Mononuclear cell (primary cell): Measurements from ENCODE around the gene TMEM107. TPM values are rescaled to one million over a fixed set of nuclear protein-coding genes. Genes with fewer than 3 reads are reported as not detected.
"Not testable (repeated sequence)": the region's sequence is repeated elsewhere in the genome, so short reads cannot be mapped to it uniquely, and the experiment has no call there.

ENCODE experiments used
- H3K27me3 ChIP-seq: 2 replicates; pipeline ENCODE4 v1.6.0; 2011; ENCODE audit warnings: low read length, control low read depth; ENCODE audit not compliant: insufficient read depth
- H3K4me1 ChIP-seq: 2 replicates; pipeline ENCODE4 v1.5.1; 2011; ENCODE audit warnings: mild to moderate bottlenecking, low read length, control low read depth; ENCODE audit not compliant: insufficient read depth
- H3K4me3 ChIP-seq: 2 replicates; pipeline ENCODE4 v1.5.1; 2011; ENCODE audit warnings: mild to moderate bottlenecking, low read length, moderate library complexity
- H3K9me3 ChIP-seq: 2 replicates; pipeline ENCODE4 v1.5.1; 2011; ENCODE audit warnings: low read depth, mild to moderate bottlenecking, control low read depth, low read length
- total RNA-seq: library from RNA; depleted of rRNA; stranded (reverse); fragments of >200 nt; gene quantifications from one replicate; pipeline ENCODE4 v1.2.3, GENCODE V29; 2012

TMEM107 gene
- total RNA-seq: 221 TPM

DNA sequence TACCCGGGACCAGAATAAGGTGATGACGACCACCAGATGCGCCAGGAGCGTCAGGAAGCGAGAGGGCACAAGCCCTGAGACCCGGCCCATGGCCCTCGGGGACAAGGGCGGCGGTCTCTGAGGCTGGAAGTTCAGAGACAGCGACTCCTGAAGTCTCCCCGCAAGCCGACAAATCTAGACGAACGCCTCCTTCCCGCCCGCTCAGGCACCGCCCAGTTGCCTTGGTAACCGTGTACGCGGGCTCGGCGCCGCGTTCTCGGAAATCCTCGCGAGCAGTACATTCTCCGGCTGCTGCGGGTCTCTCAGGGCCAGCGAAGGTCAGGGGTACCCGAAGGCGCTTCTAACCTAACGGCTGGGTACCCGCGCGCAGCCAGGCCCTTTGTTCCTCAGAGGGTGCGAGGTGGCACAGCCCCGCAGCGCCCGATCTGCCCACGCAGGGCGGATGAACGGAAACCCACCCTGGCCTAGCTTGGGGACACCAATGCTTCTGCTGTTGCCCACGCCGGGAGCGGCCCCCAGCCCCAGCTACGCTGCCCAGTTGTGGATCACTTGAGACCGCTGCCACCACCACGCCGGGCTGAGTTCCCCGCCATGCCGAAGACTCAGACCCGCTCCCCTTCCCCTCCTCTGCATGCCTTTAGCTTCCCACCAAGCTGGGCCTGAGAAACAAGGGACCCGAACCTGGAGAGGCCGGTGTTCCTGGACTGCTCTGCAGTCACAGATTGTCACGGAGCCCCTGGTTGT, at the start of gene TMEM107:
TMEM107 (minus strand) TSS at position 184 of the 744 bp plus-strand sequence; CDS start at position 90, 94 bp downstream.
- H3K4me3 ChIP-seq: peak within 1 kb of the TSS; percentile 51
- H3K27me3 ChIP-seq: no peaks in the 10 kb centered on the region
- H3K4me1 ChIP-seq: peaks cover 39% of the 10 kb centered on the region
- H3K9me3 ChIP-seq: no peaks in the 10 kb centered on the region

DNA sequence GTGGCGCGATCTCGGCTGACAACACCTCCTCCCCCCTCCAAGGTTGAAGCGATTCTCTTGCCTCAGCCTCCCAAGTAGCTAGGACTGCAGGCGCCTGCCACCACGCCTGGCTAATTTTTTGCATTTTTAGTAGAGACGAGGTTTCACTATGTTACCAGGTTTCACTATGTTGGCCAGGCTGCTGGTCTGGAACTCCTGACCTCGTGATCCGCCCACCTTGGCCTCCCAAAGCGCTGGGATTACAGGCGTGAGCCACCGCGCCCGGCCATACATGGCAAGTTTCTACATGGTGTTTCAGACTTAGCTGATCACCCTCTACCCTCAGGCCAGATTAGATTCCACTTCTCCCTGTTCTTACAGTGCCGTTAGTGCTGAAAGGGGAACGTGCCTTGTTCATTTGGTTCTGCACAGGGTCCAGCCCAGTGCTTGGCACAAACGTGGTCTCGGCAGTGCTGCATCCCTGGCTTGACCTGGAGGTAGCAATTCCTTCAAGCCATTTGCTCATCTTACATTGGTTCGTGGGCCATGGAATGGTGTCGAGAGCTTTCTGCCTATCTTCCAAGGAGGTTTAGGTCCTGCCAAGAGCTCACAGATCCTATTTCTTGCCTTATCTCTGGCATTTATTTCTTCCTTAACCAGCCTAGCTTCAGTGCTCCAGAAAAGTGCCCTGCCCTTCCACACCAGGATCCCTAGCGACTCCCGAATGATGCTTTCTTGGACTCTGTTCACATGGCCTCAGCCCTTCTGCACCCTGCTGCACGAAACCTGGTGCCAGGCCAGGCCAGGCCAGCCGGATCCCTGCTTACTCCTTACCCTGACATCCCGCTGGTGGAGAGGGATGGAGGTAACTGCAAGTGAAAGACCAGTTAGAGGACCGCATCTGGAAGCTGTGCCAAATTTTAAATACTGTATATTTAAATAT, 49.0 kb upstream of the TMEM107 start:
- Histone ChIP-seq H3K4me1 (peaks cover 43% of the 10 kb centered on the region), H3K9me3 (no peaks in the 10 kb centered on the region), H3K27me3 (no peaks in the 10 kb centered on the region), H3K4me3 (no peak overlapping the region)

DNA sequence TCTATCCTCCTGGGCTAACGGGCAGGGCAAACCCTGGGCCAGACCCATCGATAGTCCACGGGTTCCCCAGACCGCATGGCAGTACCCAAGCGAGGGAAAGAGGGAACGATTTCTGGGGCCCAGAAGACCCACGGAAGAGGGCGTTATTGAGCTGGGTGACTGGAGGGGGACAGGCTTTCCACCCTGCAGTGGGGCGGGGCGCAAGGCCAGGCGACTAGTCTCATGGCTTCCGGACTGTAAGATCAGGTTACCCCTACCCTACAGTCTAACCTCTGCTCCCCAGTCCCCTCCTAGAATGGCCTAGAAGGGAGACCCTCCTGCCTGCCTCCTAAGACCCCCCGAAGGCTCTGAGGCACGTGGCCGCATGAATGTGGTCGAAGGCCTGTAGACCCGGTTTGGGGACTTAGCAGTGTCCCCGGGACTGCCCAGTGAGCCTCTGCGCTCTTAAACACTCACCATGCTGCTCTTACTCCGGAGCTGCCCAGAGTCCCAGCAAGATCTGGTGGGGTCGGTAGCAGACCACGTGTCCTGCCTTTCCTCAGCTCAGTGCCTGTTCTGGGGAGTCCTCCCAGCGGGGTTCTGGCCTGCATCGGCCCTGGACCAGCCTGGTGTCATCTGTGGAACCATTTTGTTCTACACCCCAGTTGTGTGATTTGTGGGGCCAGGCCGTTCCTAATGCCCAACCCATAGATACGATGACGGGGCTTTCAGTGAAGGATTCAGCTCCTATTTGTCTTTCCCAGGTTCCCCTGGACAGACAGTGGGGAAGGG, 47.4 kb upstream of the TMEM107 start:
- H3K4me3 ChIP-seq: peak overlapping the region; percentile 75
- no peaks in the 10 kb centered on the region for H3K27me3 ChIP-seq
- no peaks in the 10 kb centered on the region for H3K9me3 ChIP-seq
- H3K4me1 ChIP-seq: peaks cover 49% of the 10 kb centered on the region

DNA sequence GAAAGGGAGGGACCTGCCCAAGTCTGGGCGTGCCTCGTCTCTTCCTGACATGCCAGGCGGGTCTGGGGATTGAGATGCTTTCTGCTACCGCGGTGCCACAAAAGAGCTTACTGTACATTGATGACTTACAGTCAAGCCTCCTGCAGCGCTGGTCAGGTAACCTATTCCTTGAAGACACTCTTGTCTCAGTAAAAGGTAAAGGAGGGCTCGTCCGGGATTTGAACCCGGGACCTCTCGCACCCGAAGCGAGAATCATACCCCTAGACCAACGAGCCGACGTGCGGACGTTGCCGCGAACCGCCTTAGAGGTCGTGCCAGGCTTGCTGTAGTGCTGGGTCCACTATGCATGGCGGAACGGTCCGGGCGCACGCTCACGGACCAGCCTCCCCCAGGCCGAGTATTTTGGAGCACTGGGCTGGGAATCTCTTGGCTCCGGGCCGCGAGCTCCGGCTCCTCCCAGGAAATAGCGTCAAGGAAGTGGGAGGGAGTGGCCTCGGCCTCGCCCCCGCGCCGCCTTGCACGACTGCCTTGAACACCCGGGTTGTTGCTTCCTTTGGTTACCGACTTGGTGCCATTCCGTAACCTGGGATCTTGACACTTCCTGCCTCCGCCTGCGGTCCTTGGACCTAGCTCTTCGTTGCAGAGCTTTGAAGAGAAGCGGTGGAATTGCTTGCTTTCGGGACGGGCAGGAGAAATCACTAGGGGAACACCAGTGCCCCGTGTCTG, 46.6 kb upstream of the TMEM107 start:
- Histone ChIP-seq H3K27me3 (no peaks in the 10 kb centered on the region), H3K4me3 (peak overlapping the region; percentile 75), H3K4me1 (peaks cover 49% of the 10 kb centered on the region), H3K9me3 (no peaks in the 10 kb centered on the region)

DNA sequence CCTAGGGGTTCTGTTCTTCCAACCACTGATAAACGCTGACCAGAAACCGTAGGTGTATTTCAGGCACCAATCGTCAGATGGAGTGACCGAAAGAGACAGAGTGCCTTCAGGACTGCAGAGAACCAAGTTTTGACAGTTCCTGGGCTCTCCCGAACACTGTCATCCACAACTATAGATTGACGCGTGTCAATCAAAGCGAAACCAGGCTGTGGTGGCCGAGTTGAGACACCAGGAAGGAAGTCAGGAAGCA, 46.1 kb upstream of the TMEM107 start:
- H3K27me3 ChIP-seq: no peaks in the 10 kb centered on the region
- H3K4me1 ChIP-seq: peaks cover 48% of the 10 kb centered on the region
- H3K4me3 ChIP-seq: peak overlapping the region; percentile 75
- no peaks in the 10 kb centered on the region for H3K9me3 ChIP-seq

DNA sequence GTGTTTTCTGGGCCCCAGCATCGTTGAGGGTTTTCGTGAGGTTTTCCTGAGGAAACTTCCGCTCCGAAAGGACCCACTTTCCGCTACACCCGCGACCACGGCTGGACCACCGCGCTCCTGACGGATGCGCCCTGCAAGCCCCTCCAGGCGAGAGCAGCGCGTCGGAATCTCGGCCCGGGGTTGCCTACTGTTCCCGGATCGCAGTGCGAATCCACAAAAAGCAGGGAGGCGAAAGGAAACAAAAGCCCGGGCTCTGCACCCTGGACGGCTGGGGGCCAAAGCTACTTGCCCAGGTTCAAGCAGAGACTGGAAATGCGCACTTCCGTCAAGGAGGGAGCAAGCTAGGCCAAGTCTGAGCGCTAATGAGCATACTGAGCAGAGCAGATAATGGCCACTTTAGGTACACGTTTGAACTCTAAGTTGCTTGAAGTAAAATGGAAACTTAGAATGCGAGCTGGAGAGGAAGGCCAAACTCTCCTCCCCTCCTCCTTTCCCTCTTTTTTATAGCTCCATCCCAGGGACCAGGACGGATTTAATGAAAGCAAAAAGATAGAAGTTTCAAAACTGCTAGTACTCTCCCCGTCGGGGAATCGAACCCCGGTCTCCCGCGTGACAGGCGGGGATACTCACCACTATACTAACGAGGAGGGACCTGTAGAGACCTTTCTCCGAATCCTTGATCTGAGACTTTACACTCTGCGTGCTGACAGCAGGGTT, 45.6 kb upstream of the TMEM107 start:
- Histone ChIP-seq H3K9me3 (no peaks in the 10 kb centered on the region), H3K4me3 (peak overlapping the region; percentile 75), H3K4me1 (peaks cover 44% of the 10 kb centered on the region), H3K27me3 (no peaks in the 10 kb centered on the region)

DNA sequence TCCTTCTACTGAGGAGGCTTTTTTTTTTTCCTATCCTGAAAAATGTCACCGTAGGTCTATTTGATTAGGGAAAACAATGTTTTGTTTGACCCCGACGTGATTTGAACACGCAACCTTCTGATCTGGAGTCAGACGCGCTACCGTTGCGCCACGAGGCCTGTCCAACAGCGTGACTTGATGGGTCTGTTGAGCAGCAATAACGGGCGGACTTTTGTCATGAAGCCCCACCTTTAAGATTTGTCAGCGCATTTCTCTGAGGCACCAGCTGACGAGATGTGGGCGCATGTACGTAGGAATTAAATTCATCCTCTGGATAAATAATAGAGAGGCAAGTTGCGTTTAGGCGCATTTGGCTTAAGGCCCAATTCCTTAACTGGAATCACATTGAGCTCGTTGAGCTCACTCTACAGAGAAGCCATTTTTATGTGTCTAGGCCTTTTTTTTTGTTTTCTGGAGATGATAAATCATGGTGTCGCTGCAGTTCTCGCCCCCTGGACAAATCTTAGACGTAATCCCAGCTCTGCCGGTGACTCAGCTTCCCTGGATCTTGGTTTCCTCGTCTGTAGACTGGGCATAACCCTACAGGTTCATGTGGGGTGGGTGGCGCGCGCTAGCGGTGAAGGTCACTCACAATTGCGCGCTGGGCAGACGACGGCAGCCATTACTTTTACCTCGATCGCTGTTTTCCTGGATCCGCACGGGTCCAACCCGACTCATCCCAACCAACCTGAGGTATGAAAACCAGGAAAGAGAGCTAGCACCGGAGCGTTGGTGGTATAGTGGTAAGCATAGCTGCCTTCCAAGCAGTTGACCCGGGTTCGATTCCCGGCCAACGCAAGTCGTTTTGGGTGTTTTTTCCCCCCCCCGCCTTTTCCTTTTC, 44.8 kb upstream of the TMEM107 start:
- no peaks in the 10 kb centered on the region for H3K27me3 ChIP-seq
- H3K4me1 ChIP-seq: peaks cover 36% of the 10 kb centered on the region
- no peaks in the 10 kb centered on the region for H3K9me3 ChIP-seq
- H3K4me3 ChIP-seq: peak overlapping the region; percentile 75

DNA sequence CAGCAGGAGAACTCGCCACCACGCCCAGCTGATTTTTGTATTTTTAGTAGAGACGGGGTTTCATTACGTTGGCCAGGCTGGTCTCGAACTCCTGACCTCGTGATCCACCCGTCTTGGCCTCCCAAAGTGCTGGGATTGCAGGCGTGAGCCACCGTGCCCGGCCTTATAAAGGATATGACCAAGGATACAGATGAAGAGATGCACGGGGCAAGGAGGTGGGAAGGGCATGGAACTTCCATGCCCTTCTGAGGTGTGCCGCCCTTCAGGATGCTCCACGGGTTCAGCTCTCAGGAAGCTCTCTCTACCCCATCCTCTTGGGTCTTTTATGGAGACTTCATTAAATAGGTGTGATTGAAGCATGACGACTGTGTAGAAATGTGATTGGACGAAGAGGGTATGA, 37.8 kb upstream of the TMEM107 start:
- peaks cover 21% of the 10 kb centered on the region for H3K4me1 ChIP-seq
- H3K27me3 ChIP-seq, H3K4me3 ChIP-seq, H3K9me3 ChIP-seq: not testable (repeated sequence)

DNA sequence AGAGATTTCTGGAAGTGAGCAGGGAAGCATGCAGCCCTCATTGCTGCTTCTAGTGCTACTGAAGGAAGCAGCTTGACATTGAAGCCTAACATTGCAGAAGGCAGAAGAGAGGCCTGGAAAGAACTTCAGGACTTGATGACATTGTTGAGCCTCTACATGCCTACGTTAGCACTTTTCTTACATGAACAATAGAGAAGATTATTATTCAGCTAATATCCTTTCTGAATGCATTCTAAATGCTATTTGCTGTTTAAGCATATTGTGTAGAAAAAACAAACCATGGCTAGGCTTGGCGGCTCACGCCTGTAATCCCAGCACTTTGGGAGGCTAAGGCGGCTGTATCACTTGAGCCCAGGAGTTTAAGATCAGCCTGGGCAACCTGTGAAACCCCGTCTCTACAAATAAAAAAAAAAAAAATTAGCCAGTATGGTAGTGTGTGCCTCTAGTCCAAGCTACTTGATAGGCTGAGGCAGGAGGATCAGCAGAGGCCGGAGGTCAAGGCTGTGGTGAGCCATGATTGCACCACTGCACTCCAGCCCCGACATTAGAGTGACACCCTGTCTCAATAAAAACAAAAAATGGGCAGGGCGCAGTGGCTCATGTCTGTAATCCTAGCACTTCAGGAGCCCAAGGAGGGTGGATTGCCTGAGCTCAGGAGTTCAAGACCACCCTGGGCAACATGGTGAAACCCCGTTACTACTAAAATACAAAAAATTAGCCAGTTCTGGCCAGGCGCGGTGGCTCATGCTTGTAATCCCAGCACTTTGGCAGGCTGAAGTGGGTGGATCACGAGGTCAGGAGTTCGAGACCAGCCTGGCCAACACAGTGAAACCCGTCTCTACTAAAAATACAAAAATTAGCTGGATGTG, 36.4 kb upstream of the TMEM107 start:
- no peak overlapping the region for H3K4me3 ChIP-seq
- no peaks in the 10 kb centered on the region for H3K9me3 ChIP-seq
- H3K4me1 ChIP-seq: peaks cover 26% of the 10 kb centered on the region
- H3K27me3 ChIP-seq: no peaks in the 10 kb centered on the region

DNA sequence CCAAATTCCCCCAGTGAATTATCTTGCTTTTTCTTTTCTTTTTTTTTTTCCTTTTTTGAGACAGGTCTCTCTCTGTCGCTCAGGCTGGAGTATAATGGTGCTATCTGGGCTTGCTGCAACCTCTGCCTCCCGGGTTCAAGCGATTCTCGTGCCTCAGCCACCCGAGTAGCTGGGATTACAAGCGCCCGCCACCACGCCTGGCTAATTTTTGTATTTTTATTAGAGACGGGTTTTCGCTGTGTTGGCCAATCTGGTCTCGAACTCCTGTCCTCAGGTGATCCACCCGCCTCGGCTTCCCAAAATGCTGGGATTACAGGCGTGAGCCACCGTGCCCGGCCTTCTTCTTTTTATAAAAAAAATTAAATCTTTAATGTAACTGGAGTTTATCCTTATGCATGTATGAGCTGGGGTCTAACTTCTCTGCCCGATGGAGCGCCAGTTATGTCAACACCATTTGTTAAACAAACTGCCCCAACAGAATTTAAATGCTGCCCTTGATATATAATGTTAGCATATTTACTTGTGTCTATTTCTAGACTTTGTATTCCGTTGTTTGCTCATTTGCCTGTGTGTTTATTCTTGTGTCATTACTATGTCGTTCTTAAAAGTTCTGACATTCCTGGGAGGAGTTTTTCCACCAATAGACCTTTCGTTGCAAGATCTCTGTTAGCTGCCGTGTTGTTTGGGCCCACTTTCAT, 34.7 kb upstream of the TMEM107 start:
- peak overlapping the region; percentile 79 for H3K4me3 ChIP-seq
- H3K4me1 ChIP-seq: peaks cover 26% of the 10 kb centered on the region
- no peaks in the 10 kb centered on the region for H3K9me3 ChIP-seq
- no peaks in the 10 kb centered on the region for H3K27me3 ChIP-seq

DNA sequence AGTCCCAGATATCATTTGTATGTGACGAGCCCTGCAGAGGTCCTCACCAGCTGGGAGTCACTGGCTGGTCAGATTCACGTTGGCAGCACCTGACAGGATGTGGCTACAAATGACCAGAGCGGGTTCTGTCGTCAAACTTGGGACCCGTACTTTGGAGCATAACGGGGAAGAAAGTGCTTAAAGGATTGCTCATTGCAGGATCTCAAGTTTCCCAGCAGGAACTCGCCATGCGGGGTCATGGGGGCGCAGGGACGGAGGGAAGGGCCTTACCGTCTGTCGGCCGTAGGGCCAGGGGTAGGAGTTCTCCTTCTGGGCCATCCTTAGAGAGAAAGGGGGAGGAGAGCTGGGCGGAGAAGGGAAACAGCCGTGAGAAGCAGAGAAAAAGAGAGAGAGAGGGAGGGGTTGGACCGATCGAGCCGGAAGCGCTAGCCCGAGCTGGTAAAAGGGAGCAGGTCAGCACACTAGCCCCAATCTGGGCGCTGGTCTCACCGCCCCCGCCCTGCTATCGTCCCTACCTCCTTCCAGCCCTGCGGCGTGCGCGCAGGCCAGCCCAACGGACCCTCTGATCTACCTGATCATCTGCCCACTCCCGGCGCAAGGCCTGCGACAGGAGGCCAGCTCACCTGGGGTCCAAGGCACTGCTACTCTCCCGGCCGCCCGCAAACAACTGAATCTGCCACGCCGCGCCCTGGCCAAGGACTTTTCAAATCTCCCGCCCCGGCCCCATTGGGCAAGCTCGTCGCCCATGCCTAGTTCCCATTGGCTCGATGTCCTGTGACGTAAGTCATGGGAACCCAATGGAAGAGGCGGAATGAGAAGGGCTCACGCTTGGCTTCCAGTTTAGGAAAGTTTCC, 34.0 kb upstream of the TMEM107 start, which contains the start of gene AURKB:
AURKB (minus strand) TSS at position 669 of the 854 bp plus-strand sequence; CDS start at position 318, 351 bp downstream.
- H3K4me1 ChIP-seq: peaks cover 26% of the 10 kb centered on the region
- H3K4me3 ChIP-seq: peak within 1 kb of the TSS; percentile 79
- no peaks in the 10 kb centered on the region for H3K9me3 ChIP-seq
- H3K27me3 ChIP-seq: no peaks in the 10 kb centered on the region
